GM18526 (cell line): ENCODE measurements around the gene GLCCI1.
A peak's percentile ranks its signal among the peaks of the same experiment; 100 is the strongest.

Experiments used
- POLR2A ChIP-seq: IDR thresholded peaks from 3 replicates; pipeline ENCODE4 v1.6.1; 2011; ENCODE audit not compliant: insufficient read length; ENCODE audit errors: extremely low read depth

GLCCI1 gene

DNA sequence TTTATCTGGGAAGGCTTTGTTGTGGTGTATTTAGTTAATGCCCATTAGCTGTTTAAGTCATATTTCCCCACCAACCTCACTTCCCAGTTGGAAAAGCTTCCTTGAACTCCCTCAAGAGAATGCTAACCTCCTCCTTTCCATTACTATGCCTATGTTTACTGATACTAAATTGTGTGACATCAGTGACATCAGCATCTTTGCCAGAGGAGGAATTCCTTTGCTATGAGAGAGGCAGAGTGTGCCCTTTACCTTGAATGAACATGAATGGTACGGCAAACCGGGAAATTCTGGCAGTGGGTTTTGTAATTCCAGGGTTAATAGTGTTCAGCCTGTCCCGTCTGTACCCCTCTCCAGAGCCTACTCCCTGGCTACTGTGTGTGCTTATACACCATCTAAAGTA, 22.1 kb upstream of the GLCCI1 start:
- no peak for TF ChIP-seq POLR2A

DNA sequence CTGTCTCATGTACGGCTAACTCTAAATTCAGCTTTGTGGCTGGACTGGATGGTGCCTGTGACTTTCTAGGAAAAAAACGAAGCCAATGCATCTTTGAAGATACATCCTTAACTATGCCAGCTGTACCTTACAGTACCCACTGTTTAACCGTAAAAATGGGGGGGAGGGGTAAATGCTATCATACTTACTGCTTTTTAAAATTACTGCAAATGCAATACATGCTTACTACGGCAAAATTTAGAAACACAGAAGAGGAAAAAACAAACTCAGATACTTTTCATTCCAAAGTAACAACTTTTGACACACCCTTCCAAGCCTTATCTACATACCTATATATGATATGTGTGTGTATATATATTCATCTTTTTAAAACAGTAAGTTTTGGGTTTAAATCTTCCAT, 20.4 kb upstream of the GLCCI1 start:
- TF ChIP-seq POLR2A, result no peak

DNA sequence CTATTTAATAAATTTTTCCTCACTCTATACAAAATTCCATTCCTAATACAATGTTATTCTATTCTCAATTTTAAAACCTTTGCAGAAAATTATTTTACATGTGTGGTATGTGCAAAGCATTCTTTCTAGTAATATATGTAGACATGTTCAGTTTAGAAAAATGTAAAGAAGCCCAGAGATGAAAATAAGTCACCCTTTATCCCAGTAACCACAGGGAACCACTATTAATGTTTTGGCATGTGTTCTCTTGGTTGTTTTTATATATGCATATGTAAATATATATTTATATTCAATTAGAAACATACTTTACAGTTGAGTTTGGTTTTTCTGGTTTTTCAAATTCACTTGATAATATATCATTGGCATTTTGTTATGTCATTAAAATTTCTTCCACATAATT, 14.8 kb upstream of the GLCCI1 start:
- TF ChIP-seq POLR2A, result no peak

DNA sequence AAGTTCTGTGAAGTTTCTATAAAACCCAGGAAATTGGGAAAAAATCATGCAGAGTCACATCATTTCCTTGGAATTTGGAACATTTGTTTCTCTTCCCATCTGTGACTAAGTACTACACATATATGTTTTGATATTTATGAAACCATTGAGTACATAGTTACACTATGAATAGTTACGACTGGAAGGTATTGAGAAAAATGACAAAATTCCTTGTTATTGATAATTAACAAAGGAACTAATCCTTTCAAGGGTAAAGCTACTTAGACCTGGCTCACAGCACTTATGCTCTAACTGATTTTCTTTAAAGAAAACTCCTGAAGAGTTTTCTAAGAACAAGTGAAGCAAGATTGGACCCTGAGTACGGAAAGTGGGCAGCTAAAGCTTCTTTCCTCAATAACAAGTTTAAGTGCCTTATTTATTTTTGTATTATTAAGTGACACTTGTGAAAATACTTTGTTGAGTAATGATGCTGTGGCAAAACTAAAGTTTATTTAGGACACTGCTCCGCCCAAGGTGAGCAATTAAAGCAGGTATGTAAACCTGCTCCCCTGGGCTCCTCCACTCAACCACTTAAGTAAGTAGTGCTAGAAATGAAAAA, 12.0 kb upstream of the GLCCI1 start:
- no peak for TF ChIP-seq POLR2A

DNA sequence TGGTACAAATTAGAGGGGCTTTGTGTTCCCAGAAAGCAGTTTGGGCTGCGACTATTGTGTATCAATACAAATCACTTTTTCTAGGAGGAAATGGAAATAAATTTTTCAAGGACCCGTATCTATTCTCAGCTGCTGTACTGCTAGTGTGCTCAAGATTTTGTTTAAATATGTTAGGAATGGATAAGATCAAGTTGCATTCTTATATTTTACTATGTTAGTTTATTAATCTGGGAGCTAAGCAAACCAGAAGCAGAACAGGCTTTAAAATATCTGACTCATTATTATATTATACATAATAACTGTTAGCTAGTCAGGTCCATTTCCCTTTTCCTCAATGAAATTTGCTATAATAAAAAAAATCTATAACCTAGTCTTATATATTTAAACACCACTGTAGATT, 11.1 kb upstream of the GLCCI1 start:
- TF ChIP-seq POLR2A, result no peak

DNA sequence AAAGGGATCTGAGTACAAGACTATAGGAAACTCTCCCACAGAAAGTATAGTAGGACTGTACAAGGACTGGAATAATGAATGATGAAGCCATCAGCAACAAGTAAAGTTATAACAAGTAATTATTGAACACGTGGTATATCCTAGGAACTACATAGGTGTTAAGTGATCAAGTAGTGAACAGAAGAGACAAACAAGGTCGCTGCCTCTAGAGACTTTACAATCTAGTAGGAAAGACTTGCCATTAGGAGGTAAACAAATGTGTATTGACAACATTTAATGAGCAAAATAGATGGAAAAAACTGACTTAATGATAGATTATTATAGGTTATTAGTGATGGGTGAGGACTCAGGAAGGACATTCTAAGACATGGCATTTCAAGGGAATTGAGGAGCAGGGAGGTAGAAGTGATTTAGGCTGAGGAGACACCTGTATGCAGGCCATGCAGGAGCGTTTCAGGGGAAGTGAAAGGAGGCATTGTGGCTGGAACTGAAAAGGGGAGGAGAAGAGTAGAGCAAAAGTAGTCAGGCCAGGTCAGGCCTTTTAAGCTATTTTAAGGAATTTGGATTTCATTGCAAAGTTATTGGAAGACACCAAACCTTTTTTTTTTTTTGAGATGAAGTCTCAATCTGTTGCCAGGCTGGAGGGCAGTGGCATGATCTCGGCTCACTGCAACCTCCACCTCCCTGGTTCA, 8.5 kb upstream of the GLCCI1 start:
- no peak for TF ChIP-seq POLR2A

DNA sequence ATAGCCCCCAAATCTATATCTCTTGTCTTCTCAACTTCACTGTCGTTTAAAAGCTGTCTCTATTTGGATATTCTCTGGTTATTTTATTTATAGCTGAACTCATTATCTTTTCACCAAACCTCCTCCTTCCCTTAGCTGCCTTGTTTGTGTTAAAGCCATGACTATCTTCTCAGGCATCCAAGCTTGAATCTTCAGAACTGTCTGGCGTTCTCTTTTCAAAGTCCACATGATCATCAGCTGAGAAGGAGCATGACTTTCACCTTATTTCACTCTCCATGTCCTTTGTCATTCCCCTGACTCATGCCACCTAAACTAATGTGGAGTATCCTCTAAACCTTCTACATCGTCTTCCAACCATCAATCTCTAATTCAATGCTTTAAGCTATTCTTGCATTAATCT, 5.7 kb upstream of the GLCCI1 start:
- TF ChIP-seq POLR2A, result no peak

DNA sequence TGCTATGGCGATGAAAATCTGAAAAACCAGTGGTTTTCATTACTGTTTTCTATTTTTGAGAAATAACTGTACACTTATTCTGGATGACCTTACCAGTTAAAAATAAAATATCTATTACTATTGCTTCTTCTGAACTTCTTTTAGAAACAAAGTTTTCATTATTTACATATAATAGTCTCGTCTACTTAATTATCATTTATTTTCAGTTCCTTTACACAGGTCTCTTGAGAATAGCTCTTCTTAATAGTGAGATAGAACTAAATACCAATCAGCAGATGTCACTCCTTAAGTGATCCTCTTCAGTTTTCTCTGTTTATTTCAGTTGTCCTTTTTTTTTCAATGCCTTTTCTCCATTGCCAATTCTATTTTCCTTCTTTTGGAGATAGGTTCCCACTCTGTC, 4.3 kb upstream of the GLCCI1 start:
- TF ChIP-seq POLR2A, result no peak

DNA sequence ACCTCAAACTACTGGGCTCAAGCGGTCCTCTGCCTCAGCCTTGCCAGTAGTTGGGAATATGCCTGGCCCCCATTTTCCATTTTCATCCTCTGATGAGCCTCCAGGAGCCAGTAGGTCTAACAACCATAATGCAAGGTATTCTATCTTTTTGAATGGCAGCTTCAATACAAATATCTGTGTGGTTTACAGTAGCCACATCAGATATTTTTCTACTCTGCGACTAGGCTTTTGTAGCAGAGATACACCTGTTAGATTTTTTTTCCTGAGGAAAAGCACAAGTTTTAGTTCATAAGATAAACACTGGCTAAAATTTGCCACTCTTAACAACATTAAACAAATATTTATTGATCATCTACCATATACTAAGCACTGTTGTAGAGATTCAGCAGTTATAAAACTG, 3.9 kb upstream of the GLCCI1 start:
- TF ChIP-seq POLR2A, result no peak

DNA sequence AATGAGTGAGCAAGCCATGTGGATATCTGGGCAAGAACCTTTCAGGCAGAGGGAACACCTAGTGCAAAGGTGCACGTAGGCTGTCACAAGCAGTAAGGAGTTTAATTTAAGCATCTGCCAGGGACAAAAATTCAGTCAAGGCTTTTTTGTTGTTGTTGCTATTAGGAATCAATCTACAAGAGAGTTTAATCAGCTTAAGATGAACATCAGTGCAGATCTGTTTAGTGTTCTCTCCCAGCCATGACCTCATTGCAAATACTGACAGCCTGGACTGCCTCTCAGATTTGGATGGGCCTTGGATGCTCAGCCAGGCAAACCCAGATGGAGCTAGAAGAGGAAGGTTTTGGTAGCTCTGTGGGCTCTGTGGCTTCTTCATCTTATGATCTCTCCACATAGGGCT, 3.3 kb upstream of the GLCCI1 start:
- TF ChIP-seq POLR2A, result no peak

DNA sequence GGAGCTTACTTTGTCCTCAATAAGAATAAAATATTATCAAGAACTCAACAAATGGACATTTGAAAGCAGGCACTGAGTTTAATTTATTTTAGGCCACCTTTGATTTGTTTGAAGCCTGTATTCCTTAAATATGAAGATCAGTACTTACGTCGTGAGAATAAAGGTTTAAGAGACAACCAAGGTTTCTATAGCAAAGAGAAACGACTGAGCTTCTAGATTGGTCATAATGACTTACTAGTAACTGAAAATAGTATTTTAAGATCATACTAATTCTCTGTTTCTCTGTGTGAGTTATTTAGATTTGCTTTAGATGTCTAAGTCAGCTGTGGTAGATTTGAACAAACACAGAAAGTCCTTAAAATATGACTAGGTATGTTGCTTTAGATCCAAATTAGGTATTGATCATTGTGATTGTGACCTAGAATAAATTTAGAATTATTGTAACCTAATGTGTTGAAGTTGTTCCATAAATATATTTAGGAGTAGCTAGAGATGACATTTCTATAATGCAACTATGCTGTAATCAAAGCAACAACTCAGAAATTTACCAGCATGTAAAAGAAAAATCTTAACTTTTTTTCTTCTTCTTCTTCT, 2.4 kb upstream of the GLCCI1 start:
- no peak for TF ChIP-seq POLR2A

DNA sequence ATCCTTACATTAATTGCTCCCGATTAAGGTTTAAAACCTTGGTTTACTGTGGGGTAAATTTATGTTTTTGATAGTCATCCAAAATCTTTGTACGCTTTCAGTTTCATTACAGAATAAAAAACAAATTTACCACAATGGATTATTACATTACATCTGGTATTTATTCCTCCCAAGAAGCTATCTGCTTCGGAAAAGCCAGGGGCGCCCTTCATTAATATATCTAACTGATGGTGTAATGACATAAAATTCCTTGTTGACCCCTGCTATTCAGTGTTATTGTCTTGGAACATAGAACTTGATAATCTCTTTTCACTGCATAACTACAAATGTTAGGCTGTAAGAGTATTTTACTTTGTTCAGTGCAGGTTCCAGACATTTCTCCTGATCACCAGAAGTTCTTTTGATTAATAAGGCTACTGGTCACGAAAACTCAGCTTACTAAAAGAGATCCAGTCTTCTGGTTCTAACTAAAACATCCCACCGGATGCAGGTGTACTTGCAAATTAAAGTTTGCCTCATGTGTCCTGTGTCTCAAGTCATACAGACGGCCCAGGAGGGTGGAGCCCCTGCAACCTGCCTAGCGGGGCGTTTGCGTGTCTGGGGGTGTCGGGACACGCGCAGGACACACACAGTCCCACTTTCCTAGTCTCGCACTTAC, 581 bp upstream of the GLCCI1 start:
- TF ChIP-seq POLR2A, result peak; percentile 63

DNA sequence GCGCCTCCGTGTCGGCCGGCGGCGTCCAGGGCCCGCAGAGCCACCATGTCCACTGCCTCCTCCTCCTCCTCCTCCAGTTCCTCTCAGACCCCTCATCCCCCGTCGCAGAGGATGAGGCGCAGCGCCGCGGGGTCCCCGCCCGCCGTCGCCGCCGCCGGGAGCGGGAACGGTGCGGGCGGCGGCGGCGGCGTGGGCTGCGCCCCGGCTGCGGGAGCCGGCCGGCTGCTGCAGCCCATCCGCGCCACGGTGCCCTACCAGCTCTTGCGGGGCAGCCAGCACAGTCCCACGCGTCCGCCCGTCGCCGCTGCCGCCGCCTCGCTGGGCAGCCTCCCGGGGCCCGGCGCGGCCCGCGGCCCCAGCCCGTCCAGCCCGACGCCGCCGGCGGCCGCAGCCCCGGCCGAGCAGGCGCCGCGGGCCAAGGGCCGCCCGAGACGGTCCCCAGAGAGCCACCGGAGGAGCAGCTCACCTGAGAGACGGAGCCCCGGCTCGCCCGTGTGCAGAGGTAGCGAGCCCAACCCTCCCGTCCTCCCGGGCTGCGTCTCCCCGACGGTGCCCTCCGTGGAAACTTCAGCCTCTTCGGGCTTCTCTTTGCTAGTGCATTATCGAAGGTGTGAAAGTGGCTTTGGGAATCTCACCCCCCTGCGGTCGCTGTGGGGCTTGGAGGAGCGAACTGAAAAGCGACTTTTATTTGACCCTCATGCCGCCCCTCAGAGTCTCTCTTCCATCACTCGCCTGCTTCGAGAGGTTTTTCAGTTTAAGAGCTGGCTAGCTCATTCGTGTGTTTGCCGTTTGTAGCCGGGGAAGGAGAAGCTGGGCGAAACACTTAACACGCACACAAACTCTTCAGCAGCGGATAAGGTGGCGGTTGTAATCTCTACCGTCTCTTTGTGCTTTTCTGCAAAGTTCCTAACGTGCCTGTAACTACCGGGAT, 975 bp downstream of the GLCCI1 start:
- peak; percentile 64 for TF ChIP-seq POLR2A

DNA sequence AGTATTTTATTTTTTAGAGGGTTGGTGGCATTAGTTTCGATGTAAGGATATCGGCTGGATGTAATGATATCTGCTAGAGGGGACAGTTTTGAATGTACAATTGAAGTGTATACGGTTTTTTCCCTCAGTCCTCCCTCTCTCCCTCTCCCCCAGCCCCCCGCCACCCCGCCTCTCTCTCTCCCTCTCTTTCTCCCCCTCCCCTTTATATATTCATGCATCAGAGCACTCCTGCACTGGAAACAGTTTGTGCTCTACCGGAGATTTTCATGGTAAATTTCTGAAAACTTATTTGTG, 1.6 kb downstream of the GLCCI1 start:
- TF ChIP-seq POLR2A, result no peak

DNA sequence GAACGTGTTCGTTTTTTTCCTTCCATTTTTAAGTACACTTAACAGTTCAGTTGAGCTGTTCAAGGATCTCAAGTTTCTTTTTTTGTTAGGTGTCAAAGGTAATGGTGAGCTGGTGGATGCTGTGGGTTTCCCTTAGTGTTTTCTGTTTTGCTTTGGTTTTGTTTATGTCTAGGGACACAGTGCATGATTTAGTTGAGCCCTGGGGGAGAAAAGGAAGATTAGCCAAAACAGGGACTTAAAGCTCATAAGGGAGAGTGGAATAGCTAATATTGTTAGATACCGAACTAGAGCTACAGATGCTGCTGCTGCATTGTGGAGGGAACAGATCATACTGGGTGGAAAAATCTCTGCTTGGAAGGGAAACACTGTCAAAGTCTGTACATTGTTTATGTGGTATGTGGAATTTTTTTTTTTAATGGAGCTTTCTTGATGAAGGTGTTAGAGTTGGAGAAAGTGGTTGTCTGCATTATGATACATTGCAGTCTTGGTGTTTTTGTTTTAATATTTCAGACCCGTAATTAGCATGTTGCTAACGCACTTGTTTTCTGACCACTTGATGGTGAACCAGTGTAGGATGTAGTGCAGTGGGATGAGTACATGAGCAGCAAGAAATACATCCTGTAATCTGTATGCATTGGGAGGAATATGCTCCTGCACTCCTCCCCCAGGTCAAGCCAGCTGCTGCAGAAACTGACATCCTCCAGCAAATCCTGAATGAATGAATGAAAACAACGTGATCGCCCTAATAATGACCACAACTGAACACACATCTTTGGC, 2.1 kb downstream of the GLCCI1 start:
- TF ChIP-seq POLR2A, result no peak

DNA sequence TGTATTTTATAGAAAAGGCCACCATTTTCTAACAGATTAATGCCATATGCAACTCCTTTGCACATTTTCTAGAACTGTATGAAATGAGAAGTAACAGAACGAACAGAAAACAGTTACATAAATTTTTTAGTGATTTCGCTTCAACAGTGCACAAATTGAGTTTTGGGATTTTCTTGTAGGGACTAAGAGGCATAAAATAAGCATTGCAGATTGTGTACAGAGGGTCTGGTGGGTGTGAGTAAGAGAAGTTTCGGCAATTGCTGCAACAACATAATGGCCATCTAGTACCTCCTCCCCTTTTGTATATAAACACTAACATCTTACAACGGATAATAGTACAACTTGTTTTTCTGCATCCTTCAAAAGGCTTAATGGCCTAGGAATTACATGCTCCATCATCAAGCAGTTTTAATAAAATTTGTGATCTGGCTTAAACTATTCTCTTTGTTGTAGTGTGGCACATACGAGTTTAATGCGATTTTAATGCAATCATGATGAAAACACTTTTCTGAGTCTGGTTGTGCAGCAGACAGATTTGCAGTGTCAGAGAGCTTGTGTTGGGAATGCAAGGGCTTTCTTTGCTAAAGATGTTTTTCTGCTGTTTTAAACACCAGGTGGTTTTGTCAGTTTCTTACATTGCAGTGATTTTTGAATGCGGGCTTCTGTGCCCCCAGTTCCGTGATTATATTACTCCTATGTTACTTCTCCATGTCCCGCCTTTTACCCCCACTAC, 2.9 kb downstream of the GLCCI1 start:
- no peak for TF ChIP-seq POLR2A
